ENCODE results near the gene PAK3. TPM values are rescaled to one million over a fixed set of nuclear protein-coding genes. Genes with fewer than 3 reads are reported as not detected.

The PAK3 gene
- polyA plus RNA-seq, 3 donors: not detected

GRCh38 chrX:111131572-111131971, 35.6 kb downstream of the PAK3 start:
- Mint-ChIP-seq H3K27ac (no peak overlapping the region), H3K4me1 (no peaks in the 10 kb centered on the region), H3K27me3 (ENCODE audit: low read depth in 3 of 3) (no peaks in the 10 kb centered on the region), H3K36me3 (no peaks in the 10 kb centered on the region), H3K9me3 (no peaks in the 10 kb centered on the region), H3K4me3 (no peak overlapping the region)
- no peaks in the 10 kb centered on the region for H4K20me1 ChIP-seq (ENCODE audit: insufficient read depth, low read length)
- H3K4me2 ChIP-seq (replicated peaks; ENCODE audit: extremely low read depth, low read length, poor library complexity, severe bottlenecking): no peak overlapping the region
- TF ChIP-seq CTCF (IDR thresholded peaks at IDR 0.05): no peak
- no peak overlapping the region for H3K27ac ChIP-seq (ENCODE audit: low read depth in 1 of 2, low read length in 2 of 2)
- H3K4me1 ChIP-seq (ENCODE audit: control insufficient read depth in 1 of 2, insufficient read depth in 2 of 2, low read length in 2 of 2): no peaks in the 10 kb centered on the region
- H2AFZ ChIP-seq (ENCODE audit: insufficient read depth, low read depth, low read length, poor library complexity, severe bottlenecking): no peak overlapping the region
- H3K4me3 ChIP-seq (replicated peaks in 1 of 3; ENCODE audit: low read depth in 2 of 3, low read length in 3 of 3): no peak overlapping the region
- no peaks in the 10 kb centered on the region for H3K79me2 ChIP-seq (ENCODE audit: insufficient read depth, low read length)
- intact Hi-C loops (cut with micrococcal nuclease): no loop called here
- peaks cover 0 to 5% of the 10 kb centered on the region in 2 donors for H3K27me3 ChIP-seq (ENCODE audit: control insufficient read depth in 2 of 2, insufficient read depth in 2 of 2, low read length in 2 of 2)
- DNase-seq: no peak
- H3K9ac ChIP-seq (ENCODE audit: insufficient read depth, low read length, poor library complexity, severe bottlenecking): no peak overlapping the region
- H3K36me3 ChIP-seq (replicated peaks in 1 of 2; ENCODE audit: control insufficient read depth in 1 of 2, insufficient read depth in 2 of 2, low read length in 2 of 2): no peaks in the 10 kb centered on the region
- H3K9me3 ChIP-seq (replicated peaks in 1 of 2; ENCODE audit: control insufficient read depth in 1 of 2, insufficient read depth in 1 of 2, low read length in 2 of 2): no peaks in the 10 kb centered on the region

GRCh38 chrX:111133389-111133788, 37.4 kb downstream of the PAK3 start:
- H3K4me3 Mint-ChIP-seq: no peak overlapping the region
- no peaks in the 10 kb centered on the region for H3K36me3 Mint-ChIP-seq
- no peaks in the 10 kb centered on the region for H3K9me3 Mint-ChIP-seq
- no peaks in the 10 kb centered on the region for H4K20me1 ChIP-seq (ENCODE audit: insufficient read depth, low read length)
- no peaks in the 10 kb centered on the region for H3K9me3 ChIP-seq (replicated peaks in 1 of 2; ENCODE audit: control insufficient read depth in 1 of 2, insufficient read depth in 1 of 2, low read length in 2 of 2)
- H3K9ac ChIP-seq (ENCODE audit: insufficient read depth, low read length, poor library complexity, severe bottlenecking): no peak overlapping the region
- H3K36me3 ChIP-seq (replicated peaks in 1 of 2; ENCODE audit: control insufficient read depth in 1 of 2, insufficient read depth in 2 of 2, low read length in 2 of 2): no peaks in the 10 kb centered on the region
- peaks cover 0 to 5% of the 10 kb centered on the region in 2 donors for H3K27me3 ChIP-seq (ENCODE audit: control insufficient read depth in 2 of 2, insufficient read depth in 2 of 2, low read length in 2 of 2)
- H3K4me3 ChIP-seq (replicated peaks in 1 of 3; ENCODE audit: low read depth in 2 of 3, low read length in 3 of 3): no peak overlapping the region
- H3K27ac Mint-ChIP-seq: no peak overlapping the region
- no peak for TF ChIP-seq CTCF (IDR thresholded peaks at IDR 0.05)
- H3K27me3 Mint-ChIP-seq (ENCODE audit: low read depth in 3 of 3): peaks cover 0 to 4% (median 0%) of the 10 kb centered on the region in 3 donors
- no peaks in the 10 kb centered on the region for H3K4me1 ChIP-seq (ENCODE audit: control insufficient read depth in 1 of 2, insufficient read depth in 2 of 2, low read length in 2 of 2)
- no peak for DNase-seq
- H2AFZ ChIP-seq (ENCODE audit: insufficient read depth, low read depth, low read length, poor library complexity, severe bottlenecking): no peak overlapping the region
- no peaks in the 10 kb centered on the region for H3K79me2 ChIP-seq (ENCODE audit: insufficient read depth, low read length)
- H3K4me2 ChIP-seq (replicated peaks; ENCODE audit: extremely low read depth, low read length, poor library complexity, severe bottlenecking): no peak overlapping the region
- no peak overlapping the region for H3K27ac ChIP-seq (ENCODE audit: low read depth in 1 of 2, low read length in 2 of 2)
- intact Hi-C loops (cut with micrococcal nuclease): no loop called here
- H3K4me1 Mint-ChIP-seq: no peaks in the 10 kb centered on the region
